ENCODE data around the gene CYB5D1. TPM values are rescaled to one million over a fixed set of nuclear protein-coding genes. Genes with fewer than 3 reads are reported as not detected.

CYB5D1 gene
- total RNA-seq, 2 experiments from 2014 or later: 18.1 to 24.8 TPM

- Histone ChIP-seq H3K36me3 (ENCODE audit: insufficient read depth, low read length) (peaks cover 93% of the 10 kb centered on the region), H2AFZ (ENCODE audit: low read length) (no peak overlapping the region), H3K79me2 (ENCODE audit: insufficient read depth, low read depth, low read length) (no peaks in the 10 kb centered on the region), H3K4me2 (ENCODE audit: low read length) (no peak overlapping the region), H4K20me1 (ENCODE audit: insufficient read depth, low read length) (no peaks in the 10 kb centered on the region), H3K27ac (ENCODE audit: low read depth, low read length, poor library complexity, severe bottlenecking) (no peak overlapping the region), H3K4me1 (ENCODE audit: insufficient read depth, low read length, poor library complexity, severe bottlenecking) (no peaks in the 10 kb centered on the region), H3K9me3 (ENCODE audit: low read length) (no peaks in the 10 kb centered on the region), H3K9me2 (ENCODE audit: insufficient read depth, low read length) (no peaks in the 10 kb centered on the region), H3K4me3 (ENCODE audit: low read depth, low read length, poor library complexity, severe bottlenecking) (no peak overlapping the region)
- TF ChIP-seq EZH2phosphoT487 (IDR thresholded peaks at IDR 0.05; ENCODE audit: borderline replicate concordance, low read depth, low read length): no peak
- TF ChIP-seq, protein P1, sequence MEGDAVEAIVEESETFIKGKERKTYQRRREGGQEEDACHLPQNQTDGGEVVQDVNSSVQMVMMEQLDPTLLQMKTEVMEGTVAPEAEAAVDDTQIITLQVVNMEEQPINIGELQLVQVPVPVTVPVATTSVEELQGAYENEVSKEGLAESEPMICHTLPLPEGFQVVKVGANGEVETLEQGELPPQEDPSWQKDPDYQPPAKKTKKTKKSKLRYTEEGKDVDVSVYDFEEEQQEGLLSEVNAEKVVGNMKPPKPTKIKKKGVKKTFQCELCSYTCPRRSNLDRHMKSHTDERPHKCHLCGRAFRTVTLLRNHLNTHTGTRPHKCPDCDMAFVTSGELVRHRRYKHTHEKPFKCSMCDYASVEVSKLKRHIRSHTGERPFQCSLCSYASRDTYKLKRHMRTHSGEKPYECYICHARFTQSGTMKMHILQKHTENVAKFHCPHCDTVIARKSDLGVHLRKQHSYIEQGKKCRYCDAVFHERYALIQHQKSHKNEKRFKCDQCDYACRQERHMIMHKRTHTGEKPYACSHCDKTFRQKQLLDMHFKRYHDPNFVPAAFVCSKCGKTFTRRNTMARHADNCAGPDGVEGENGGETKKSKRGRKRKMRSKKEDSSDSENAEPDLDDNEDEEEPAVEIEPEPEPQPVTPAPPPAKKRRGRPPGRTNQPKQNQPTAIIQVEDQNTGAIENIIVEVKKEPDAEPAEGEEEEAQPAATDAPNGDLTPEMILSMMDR (conservative IDR thresholded peaks at IDR 0.05; ENCODE audit: low read length): peak; percentile 58
- BruUV-seq (replicated peaks): no TSS peak
- ChIA-PET CTCF (ENCODE audit: unreplicated experiment) (no interaction called here), POLR2A (interaction anchor here (1.6 kb wide), 1 partner anchor 34 kb away, joined by 6 read pairs; the partner anchor contains the start of genes CNTROB and TRAPPC1)
- DNase-seq (ENCODE audit: low spot score): no peak
- intact Hi-C loops (cut with micrococcal nuclease; ENCODE audit: unreplicated experiment): no loop called here
Observed at GRCh38 chr17:7897773-7898172, 40.0 kb downstream of the CYB5D1 start.

DNA sequence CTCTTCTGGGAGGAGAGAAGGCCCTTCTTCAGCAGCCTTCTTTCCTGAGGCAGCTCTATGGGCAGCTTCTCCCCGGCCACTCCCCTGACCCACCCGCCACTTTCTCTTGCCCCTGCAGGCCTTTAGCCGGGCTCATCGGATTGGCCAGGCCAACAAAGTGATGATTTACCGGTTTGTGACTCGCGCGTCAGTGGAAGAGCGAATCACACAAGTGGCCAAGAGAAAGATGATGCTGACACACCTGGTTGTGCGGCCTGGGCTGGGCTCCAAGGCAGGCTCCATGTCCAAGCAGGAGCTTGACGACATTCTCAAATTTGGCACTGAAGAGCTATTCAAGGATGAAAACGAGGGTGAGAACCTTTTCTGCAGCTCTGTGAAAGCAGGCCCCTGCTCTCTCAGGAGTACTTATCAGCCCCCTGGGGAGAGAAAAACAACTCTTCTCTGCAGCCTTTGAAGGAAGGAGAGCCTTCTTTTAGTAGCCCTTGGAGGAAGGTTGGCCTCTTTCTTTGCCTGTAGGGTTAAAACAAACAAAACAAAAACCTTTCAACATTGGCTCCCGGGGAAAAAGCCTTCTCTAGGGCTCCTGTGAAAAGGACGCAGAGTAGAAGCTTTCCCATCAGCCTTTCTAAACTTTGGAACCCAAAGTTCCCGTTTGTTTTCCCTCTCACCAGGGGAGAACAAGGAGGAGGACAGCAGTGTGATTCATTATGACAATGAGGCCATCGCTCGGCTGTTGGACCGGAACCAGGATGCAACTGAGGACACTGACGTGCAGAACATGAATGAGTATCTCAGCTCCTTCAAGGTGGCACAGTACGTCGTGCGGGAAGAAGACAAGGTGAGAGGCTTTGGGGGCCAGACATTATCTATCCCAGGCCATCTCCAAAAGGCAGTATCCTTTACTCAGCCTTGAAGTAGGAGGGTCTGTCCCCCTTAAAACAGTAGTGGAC, 45.6 kb downstream of the CYB5D1 start:
- H3K36me3 ChIP-seq (ENCODE audit: insufficient read depth, low read length): peaks cover 100% of the 10 kb centered on the region
- intact Hi-C loops (cut with micrococcal nuclease; ENCODE audit: unreplicated experiment): no loop called here
- ChIA-PET CTCF (ENCODE audit: unreplicated experiment) (no interaction called here), POLR2A (no interaction called here)
- no peak for DNase-seq (ENCODE audit: low spot score)
- no peaks in the 10 kb centered on the region for H3K79me2 ChIP-seq (ENCODE audit: insufficient read depth, low read depth, low read length)
- no peaks in the 10 kb centered on the region for H4K20me1 ChIP-seq (ENCODE audit: insufficient read depth, low read length)
- TF ChIP-seq, protein P1 (conservative IDR thresholded peaks at IDR 0.05; ENCODE audit: low read length): no peak
- no peak for TF ChIP-seq EZH2phosphoT487 (IDR thresholded peaks at IDR 0.05; ENCODE audit: borderline replicate concordance, low read depth, low read length)
- no peak overlapping the region for H3K4me3 ChIP-seq (ENCODE audit: low read depth, low read length, poor library complexity, severe bottlenecking)
- no peak overlapping the region for H3K27ac ChIP-seq (ENCODE audit: low read depth, low read length, poor library complexity, severe bottlenecking)
- no peak overlapping the region for H3K4me2 ChIP-seq (ENCODE audit: low read length)
- no peak overlapping the region for H2AFZ ChIP-seq (ENCODE audit: low read length)
- H3K9me3 ChIP-seq (ENCODE audit: low read length): no peaks in the 10 kb centered on the region
- TSS peak; percentile 40 for BruUV-seq (replicated peaks)
- H3K9me2 ChIP-seq (ENCODE audit: insufficient read depth, low read length): no peaks in the 10 kb centered on the region
- H3K4me1 ChIP-seq (ENCODE audit: insufficient read depth, low read length, poor library complexity, severe bottlenecking): no peaks in the 10 kb centered on the region

DNA sequence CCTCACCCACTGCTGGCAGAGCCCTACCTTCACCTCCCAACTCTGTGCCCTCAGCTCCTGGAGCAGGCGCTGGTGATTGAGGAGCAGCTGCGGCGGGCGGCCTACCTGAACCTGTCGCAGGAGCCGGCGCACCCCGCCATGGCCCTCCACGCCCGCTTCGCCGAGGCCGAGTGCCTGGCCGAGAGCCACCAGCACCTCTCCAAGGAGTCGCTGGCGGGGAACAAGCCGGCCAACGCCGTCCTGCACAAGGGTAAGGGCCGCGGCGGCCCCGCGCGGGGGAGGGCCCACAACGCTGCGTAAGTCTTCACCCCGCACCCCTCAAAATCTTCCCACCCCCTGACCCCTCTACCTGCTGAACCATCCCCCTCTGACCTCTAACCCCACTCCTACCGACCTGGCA, 51.3 kb downstream of the CYB5D1 start:
- peaks cover 94% of the 10 kb centered on the region for H3K36me3 ChIP-seq (ENCODE audit: insufficient read depth, low read length)
- H3K9me3 ChIP-seq (ENCODE audit: low read length): no peaks in the 10 kb centered on the region
- ChIA-PET POLR2A (no interaction called here), CTCF (ENCODE audit: unreplicated experiment) (no interaction called here)
- intact Hi-C loops (cut with micrococcal nuclease; ENCODE audit: unreplicated experiment): no loop called here
- DNase-seq (ENCODE audit: low spot score): no peak
- H3K4me3 ChIP-seq (ENCODE audit: low read depth, low read length, poor library complexity, severe bottlenecking): no peak overlapping the region
- H2AFZ ChIP-seq (ENCODE audit: low read length): no peak overlapping the region
- H3K27ac ChIP-seq (ENCODE audit: low read depth, low read length, poor library complexity, severe bottlenecking): no peak overlapping the region
- BruUV-seq (replicated peaks): no TSS peak
- H3K4me2 ChIP-seq (ENCODE audit: low read length): no peak overlapping the region
- no peaks in the 10 kb centered on the region for H3K9me2 ChIP-seq (ENCODE audit: insufficient read depth, low read length)
- H3K4me1 ChIP-seq (ENCODE audit: insufficient read depth, low read length, poor library complexity, severe bottlenecking): peaks cover 20% of the 10 kb centered on the region
- no peak for TF ChIP-seq EZH2phosphoT487 (IDR thresholded peaks at IDR 0.05; ENCODE audit: borderline replicate concordance, low read depth, low read length)
- TF ChIP-seq, protein P1 (conservative IDR thresholded peaks at IDR 0.05; ENCODE audit: low read length): no peak
- H3K79me2 ChIP-seq (ENCODE audit: insufficient read depth, low read depth, low read length): no peaks in the 10 kb centered on the region
- H4K20me1 ChIP-seq (ENCODE audit: insufficient read depth, low read length): no peaks in the 10 kb centered on the region

All from OCI-LY7 (cell line).